HepG2 (cell line): Measurements from ENCODE around the gene HNRNPC. TPM values are rescaled to one million over a fixed set of nuclear protein-coding genes. Genes with fewer than 3 reads are reported as not detected.

Experiments used
- EHMT2 ChIP-seq: fragments of 200-600 bp; sonication (generic); IDR thresholded peaks from 2 replicates; pipeline ENCODE4 v1.7.0; 2017; ENCODE audit warnings: antibody characterized with exemption, low read depth, low read length, borderline replicate concordance
- ELF3 ChIP-seq: IDR thresholded peaks from 2 replicates; pipeline ENCODE4 v1.6.1; 2016; ENCODE audit warnings: missing genetic modification reagents, missing compliant biosample characterization
- KLF16 ChIP-seq, 2 experiments: sonication (generic) in 1 of 2; formaldehyde crosslinking in 1 of 2; IDR thresholded peaks; 2 replicates each; pipeline versions ENCODE4 v1.6.1 to v1.8.0; 2016 to 2023; ENCODE audit warnings: missing genetic modification reagents in 2 of 2, missing compliant biosample characterization in 1 of 2
- MIER3 ChIP-seq: IDR thresholded peaks from 2 replicates; pipeline ENCODE4 v1.6.1; 2016; ENCODE audit warnings: missing compliant biosample characterization, borderline replicate concordance
- RCOR2 ChIP-seq: IDR thresholded peaks from 2 replicates; pipeline ENCODE4 v1.6.1; 2016; ENCODE audit warnings: missing biosample characterization, missing genetic modification reagents
- TBP ChIP-seq: sonication (generic); formaldehyde crosslinking; IDR thresholded peaks from 2 replicates; pipeline ENCODE4 v1.5.0; 2020; ENCODE audit warnings: missing genetic modification reagents
- TBX2 ChIP-seq: sonication (generic); formaldehyde crosslinking; IDR thresholded peaks from 2 replicates; pipeline ENCODE4 v1.5.0; 2020; ENCODE audit warnings: missing genetic modification reagents, mild to moderate bottlenecking, borderline replicate concordance
- TSC22D2 ChIP-seq: sonication (generic); formaldehyde crosslinking; IDR thresholded peaks from 2 replicates; pipeline ENCODE4 v1.5.1; 2020; ENCODE audit warnings: missing genetic modification reagents, mild to moderate bottlenecking, borderline replicate concordance
- ZNF781 ChIP-seq: sonication (generic); formaldehyde crosslinking; IDR thresholded peaks from 2 replicates; pipeline ENCODE4 v1.5.1; 2020; ENCODE audit warnings: borderline replicate concordance, mild to moderate bottlenecking, missing genetic modification reagents; ENCODE audit errors: not compliant biosample characterization
- ZNF878 ChIP-seq: sonication (generic); formaldehyde crosslinking; IDR thresholded peaks from 2 replicates; pipeline ENCODE4 v1.8.1; 2023; ENCODE audit warnings: mild to moderate bottlenecking, missing genetic modification reagents, moderate library complexity
- polyA plus RNA-seq, 8 experiments: library from polyadenylated mRNA; depleted of rRNA in 3 of 8; stranded (reverse) in 7 of 8; unstranded in 1 of 8; fragments of >200 nt; fragmentation: Illumina TruSeq in 4 of 8; extraction: Trizol in 4 of 8; gene quantifications; 2 replicates each; pipeline versions ENCODE4 v1.2.1 to v1.2.3, GENCODE V29; 2011 to 2016; ENCODE audit warnings: low read depth in 4 of 8, missing spikeins in 1 of 8, mixed read lengths in 1 of 8; ENCODE audit not compliant: insufficient read depth in 1 of 8
- total RNA-seq, 5 experiments: library from RNA; depleted of rRNA; stranded (reverse); fragments of >200 nt; fragmentation: Illumina TruSeq; extraction: Trizol; gene quantifications; 2 replicates each; pipeline ENCODE4 v1.2.3, GENCODE V29; 2016; ENCODE audit warnings: low read depth in 1 of 5
- TF ChIP-seq, protein P1 (sequence below): sonication (generic); formaldehyde crosslinking; IDR thresholded peaks from 2 replicates; pipeline ENCODE4 v1.5.0; 2020; ENCODE audit warnings: mild to moderate bottlenecking, low read depth, missing genetic modification reagents, borderline replicate concordance
- TF ChIP-seq, protein P2 (sequence below): sonication (generic); formaldehyde crosslinking; conservative IDR thresholded peaks from 2 replicates; pipeline ENCODE4 v1.4.0; 2020; ENCODE audit warnings: missing genetic modification reagents
- TF ChIP-seq, protein P3 (sequence below): sonication (generic); formaldehyde crosslinking; IDR thresholded peaks from 2 replicates; pipeline ENCODE4 v1.5.1; 2020; ENCODE audit warnings: mild to moderate bottlenecking, missing genetic modification reagents, moderate library complexity
- TF ChIP-seq, protein P4 (sequence below): sonication (generic); formaldehyde crosslinking; IDR thresholded peaks from 2 replicates; pipeline ENCODE4 v1.4.0; 2020; ENCODE audit warnings: missing genetic modification reagents, mild to moderate bottlenecking, borderline replicate concordance
- TF ChIP-seq, protein P5 (sequence below): sonication (generic); formaldehyde crosslinking; IDR thresholded peaks from 2 replicates; pipeline ENCODE4 v1.4.0; 2020; ENCODE audit warnings: missing genetic modification reagents, borderline replicate concordance

HNRNPC gene
- total and polyA plus RNA-seq, 2 of the 13 experiments (the other 11 are each of a cell fraction or from before 2014, with no cell fraction given), result 628 to 1,099 TPM

DNA sequence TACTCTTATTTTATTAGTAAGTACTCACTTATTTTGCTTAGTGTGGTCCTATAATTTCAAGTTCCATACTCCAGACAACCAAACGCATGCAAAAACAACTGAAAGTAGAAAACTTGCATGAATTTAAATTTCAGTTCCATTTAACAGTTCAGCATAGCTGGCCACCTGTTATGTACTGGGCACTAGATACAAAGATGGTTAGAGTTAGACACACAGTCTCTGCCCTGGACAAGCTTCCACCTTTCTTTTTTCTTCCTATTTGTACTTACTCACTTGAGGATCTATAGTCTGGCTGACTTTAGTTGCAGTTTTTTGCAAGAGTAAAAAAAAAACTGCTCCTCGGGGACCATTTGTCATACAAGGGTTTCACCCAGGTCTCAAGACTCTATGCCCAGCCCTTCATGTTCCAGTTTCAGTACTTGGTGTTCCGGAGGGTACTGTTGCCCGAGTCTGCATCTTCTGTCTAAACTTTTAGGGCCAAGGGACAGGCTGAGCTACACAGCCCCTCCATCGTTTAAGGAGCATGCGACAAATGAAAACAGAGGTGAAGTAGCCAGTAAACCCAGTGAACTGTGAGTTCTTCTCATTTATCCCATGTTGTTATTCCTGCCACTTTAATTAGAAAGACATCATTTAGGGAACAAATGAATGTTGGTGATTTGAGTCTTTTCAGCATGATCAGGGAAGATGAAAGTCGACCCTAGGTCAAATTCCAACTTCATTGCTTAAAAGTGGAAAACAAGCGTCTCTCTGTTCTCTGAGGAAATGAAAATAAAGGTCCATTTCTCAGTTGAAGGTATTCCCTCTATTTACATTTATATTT is 33.0 kb upstream of the HNRNPC start (continued):
- TF ChIP-seq KLF16 (CRISPR knock-in tag; IDR thresholded peaks at IDR 0.05) (no peak), MIER3 (0 out of 2 replicates have a peak, but pooled peaks have one; percentile 44), EHMT2 (no peak), ZNF878 (CRISPR knock-in tag) (0 out of 2 replicates have a peak, but pooled peaks have one; percentile 13), ELF3 (no peak), TBX2 (CRISPR knock-in tag) (0 out of 2 replicates have a peak, but pooled peaks have one; percentile 28), RCOR2 (CRISPR knock-in tag) (no peak), TSC22D2 (CRISPR knock-in tag) (no peak), TBP (CRISPR knock-in tag) (no peak), ZNF781 (no peak)
- TF ChIP-seq, protein P1, sequence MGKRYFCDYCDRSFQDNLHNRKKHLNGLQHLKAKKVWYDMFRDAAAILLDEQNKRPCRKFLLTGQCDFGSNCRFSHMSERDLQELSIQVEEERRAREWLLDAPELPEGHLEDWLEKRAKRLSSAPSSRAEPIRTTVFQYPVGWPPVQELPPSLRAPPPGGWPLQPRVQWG (CRISPR knock-in tag), result no peak
- TF ChIP-seq, protein P2, sequence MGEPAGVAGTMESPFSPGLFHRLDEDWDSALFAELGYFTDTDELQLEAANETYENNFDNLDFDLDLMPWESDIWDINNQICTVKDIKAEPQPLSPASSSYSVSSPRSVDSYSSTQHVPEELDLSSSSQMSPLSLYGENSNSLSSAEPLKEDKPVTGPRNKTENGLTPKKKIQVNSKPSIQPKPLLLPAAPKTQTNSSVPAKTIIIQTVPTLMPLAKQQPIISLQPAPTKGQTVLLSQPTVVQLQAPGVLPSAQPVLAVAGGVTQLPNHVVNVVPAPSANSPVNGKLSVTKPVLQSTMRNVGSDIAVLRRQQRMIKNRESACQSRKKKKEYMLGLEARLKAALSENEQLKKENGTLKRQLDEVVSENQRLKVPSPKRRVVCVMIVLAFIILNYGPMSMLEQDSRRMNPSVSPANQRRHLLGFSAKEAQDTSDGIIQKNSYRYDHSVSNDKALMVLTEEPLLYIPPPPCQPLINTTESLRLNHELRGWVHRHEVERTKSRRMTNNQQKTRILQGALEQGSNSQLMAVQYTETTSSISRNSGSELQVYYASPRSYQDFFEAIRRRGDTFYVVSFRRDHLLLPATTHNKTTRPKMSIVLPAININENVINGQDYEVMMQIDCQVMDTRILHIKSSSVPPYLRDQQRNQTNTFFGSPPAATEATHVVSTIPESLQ, result no peak
- TF ChIP-seq, protein P3, sequence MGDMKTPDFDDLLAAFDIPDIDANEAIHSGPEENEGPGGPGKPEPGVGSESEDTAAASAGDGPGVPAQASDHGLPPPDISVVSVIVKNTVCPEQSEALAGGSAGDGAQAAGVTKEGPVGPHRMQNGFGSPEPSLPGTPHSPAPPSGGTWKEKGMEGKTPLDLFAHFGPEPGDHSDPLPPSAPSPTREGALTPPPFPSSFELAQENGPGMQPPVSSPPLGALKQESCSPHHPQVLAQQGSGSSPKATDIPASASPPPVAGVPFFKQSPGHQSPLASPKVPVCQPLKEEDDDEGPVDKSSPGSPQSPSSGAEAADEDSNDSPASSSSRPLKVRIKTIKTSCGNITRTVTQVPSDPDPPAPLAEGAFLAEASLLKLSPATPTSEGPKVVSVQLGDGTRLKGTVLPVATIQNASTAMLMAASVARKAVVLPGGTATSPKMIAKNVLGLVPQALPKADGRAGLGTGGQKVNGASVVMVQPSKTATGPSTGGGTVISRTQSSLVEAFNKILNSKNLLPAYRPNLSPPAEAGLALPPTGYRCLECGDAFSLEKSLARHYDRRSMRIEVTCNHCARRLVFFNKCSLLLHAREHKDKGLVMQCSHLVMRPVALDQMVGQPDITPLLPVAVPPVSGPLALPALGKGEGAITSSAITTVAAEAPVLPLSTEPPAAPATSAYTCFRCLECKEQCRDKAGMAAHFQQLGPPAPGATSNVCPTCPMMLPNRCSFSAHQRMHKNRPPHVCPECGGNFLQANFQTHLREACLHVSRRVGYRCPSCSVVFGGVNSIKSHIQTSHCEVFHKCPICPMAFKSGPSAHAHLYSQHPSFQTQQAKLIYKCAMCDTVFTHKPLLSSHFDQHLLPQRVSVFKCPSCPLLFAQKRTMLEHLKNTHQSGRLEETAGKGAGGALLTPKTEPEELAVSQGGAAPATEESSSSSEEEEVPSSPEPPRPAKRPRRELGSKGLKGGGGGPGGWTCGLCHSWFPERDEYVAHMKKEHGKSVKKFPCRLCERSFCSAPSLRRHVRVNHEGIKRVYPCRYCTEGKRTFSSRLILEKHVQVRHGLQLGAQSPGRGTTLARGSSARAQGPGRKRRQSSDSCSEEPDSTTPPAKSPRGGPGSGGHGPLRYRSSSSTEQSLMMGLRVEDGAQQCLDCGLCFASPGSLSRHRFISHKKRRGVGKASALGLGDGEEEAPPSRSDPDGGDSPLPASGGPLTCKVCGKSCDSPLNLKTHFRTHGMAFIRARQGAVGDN (CRISPR knock-in tag), result no peak
- TF ChIP-seq, protein P4, sequence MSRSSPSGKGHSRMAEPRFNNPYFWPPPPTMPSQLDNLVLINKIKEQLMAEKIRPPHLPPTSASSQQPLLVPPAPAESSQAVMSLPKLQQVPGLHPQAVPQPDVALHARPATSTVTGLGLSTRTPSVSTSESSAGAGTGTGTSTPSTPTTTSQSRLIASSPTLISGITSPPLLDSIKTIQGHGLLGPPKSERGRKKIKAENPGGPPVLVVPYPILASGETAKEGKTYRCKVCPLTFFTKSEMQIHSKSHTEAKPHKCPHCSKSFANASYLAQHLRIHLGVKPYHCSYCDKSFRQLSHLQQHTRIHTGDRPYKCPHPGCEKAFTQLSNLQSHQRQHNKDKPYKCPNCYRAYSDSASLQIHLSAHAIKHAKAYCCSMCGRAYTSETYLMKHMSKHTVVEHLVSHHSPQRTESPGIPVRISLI (CRISPR knock-in tag), result no peak
- TF ChIP-seq, protein P5, sequence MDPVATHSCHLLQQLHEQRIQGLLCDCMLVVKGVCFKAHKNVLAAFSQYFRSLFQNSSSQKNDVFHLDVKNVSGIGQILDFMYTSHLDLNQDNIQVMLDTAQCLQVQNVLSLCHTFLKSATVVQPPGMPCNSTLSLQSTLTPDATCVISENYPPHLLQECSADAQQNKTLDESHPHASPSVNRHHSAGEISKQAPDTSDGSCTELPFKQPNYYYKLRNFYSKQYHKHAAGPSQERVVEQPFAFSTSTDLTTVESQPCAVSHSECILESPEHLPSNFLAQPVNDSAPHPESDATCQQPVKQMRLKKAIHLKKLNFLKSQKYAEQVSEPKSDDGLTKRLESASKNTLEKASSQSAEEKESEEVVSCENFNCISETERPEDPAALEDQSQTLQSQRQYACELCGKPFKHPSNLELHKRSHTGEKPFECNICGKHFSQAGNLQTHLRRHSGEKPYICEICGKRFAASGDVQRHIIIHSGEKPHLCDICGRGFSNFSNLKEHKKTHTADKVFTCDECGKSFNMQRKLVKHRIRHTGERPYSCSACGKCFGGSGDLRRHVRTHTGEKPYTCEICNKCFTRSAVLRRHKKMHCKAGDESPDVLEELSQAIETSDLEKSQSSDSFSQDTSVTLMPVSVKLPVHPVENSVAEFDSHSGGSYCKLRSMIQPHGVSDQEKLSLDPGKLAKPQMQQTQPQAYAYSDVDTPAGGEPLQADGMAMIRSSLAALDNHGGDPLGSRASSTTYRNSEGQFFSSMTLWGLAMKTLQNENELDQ, result no peak
